IMR-90 (cell line): ENCODE measurements around the gene PSME2. TPM values are rescaled to one million over a fixed set of nuclear protein-coding genes. Genes with fewer than 3 reads are reported as not detected.

ENCODE experiments used
- ATAC-seq: fragments of 200-7000 bp; cut with Tn5 transposase; 2 replicates; pipeline ENCODE4 v1.9.1; 2020; ENCODE audit warnings: low read depth, mild to moderate bottlenecking, moderate library complexity
- BruUV-seq: library from RNA; stranded (reverse); fragments of 400-500 nt; replicated peaks from 2 replicates; lab custom pipeline; 2021; lab: Mats Ljungman, UMichigan
- CTCF ChIA-PET: fragments of 300-600 bp; formaldehyde crosslinking; extraction: SDS; loops from one replicate; lab custom pipeline; 2021; ENCODE audit warnings: antibody characterized with exemption; lab: Yijun Ruan, JAX
- POLR2A ChIA-PET: fragments of 300-600 bp; sonication (Branson Sonifier 250); formaldehyde crosslinking; loops from one replicate; lab custom pipeline; 2022; ENCODE audit warnings: antibody characterized with exemption; ENCODE audit not compliant: unreplicated experiment; lab: Charles Lee
- DNase-seq: peaks from one replicate; pipeline ENCODE4 v3.0.0; 2013
- H2AFZ ChIP-seq: replicated peaks from 2 replicates; pipeline ENCODE3; 2013; ENCODE audit warnings: low read length, mild to moderate bottlenecking; ENCODE audit not compliant: poor library complexity
- H2AK5ac ChIP-seq: 2 replicates; pipeline ENCODE4 v1.6.1; 2013; ENCODE audit warnings: low read depth, low read length, inconsistent platforms
- H2AK9ac ChIP-seq: replicated peaks from 2 replicates; pipeline ENCODE3; 2013; ENCODE audit warnings: mild to moderate bottlenecking, low read depth, low read length, moderate library complexity; ENCODE audit not compliant: poor library complexity
- H2BK120ac ChIP-seq: 2 replicates; pipeline ENCODE4 v1.6.1; 2013; ENCODE audit warnings: low read depth, low read length, inconsistent platforms
- H2BK15ac ChIP-seq: 3 replicates; pipeline ENCODE4 v1.6.1; 2013; ENCODE audit warnings: low read depth, low read length, inconsistent platforms
- H2BK20ac ChIP-seq: 2 replicates; pipeline ENCODE4 v1.6.1; 2013; ENCODE audit warnings: low read depth, mild to moderate bottlenecking, inconsistent platforms, low read length, moderate library complexity
- H2BK5ac ChIP-seq: 2 replicates; pipeline ENCODE4 v1.6.1; 2013; ENCODE audit warnings: mild to moderate bottlenecking, low read depth, low read length, inconsistent platforms; ENCODE audit not compliant: poor library complexity, severe bottlenecking
- H3K14ac ChIP-seq: replicated peaks from 2 replicates; pipeline ENCODE4 v1.6.1; 2013; ENCODE audit warnings: low read depth, low read length, inconsistent platforms
- H3K18ac ChIP-seq: 2 replicates; pipeline ENCODE4 v1.6.1; 2013; ENCODE audit warnings: low read depth, low read length, control low read depth
- H3K23ac ChIP-seq: 2 replicates; pipeline ENCODE4 v1.6.1; 2013; ENCODE audit warnings: low read depth, low read length, inconsistent platforms
- H3K27ac ChIP-seq: 2 replicates; pipeline ENCODE4 v1.5.1; 2013; ENCODE audit warnings: mild to moderate bottlenecking, control low read depth, low read length; ENCODE audit not compliant: insufficient read depth
- H3K27me3 ChIP-seq: 2 replicates; pipeline ENCODE4 v1.6.1; 2013; ENCODE audit warnings: low read length; ENCODE audit not compliant: control insufficient read depth, insufficient read depth
- H3K36me3 ChIP-seq: 2 replicates; pipeline ENCODE4 v1.6.1; 2013; ENCODE audit warnings: low read length, mixed read lengths; ENCODE audit not compliant: control insufficient read depth, insufficient read depth
- H3K4ac ChIP-seq: 2 replicates; pipeline ENCODE4 v1.6.1; 2013; ENCODE audit warnings: low read depth, low read length, inconsistent platforms
- H3K4me1 ChIP-seq: 2 replicates; pipeline ENCODE4 v1.6.1; 2013; ENCODE audit warnings: low read length, mixed read lengths; ENCODE audit not compliant: control insufficient read depth, insufficient read depth
- H3K4me2 ChIP-seq: 2 replicates; pipeline ENCODE4 v1.6.1; 2013; ENCODE audit warnings: low read depth, mild to moderate bottlenecking, control low read depth, low read length, moderate library complexity
- H3K4me3 ChIP-seq: 2 replicates; pipeline ENCODE4 v1.5.1; 2013; ENCODE audit warnings: low read depth, mild to moderate bottlenecking, control low read depth, low read length, moderate library complexity; ENCODE audit not compliant: insufficient read depth
- H3K56ac ChIP-seq: 2 replicates; pipeline ENCODE4 v1.6.1; 2013; ENCODE audit warnings: low read length, inconsistent platforms; ENCODE audit not compliant: insufficient read depth; ENCODE audit errors: extremely low read depth
- H3K79me1 ChIP-seq, 2 experiments: 2 replicates each; pipeline ENCODE4 v1.6.1; 2013; ENCODE audit warnings: low read length in 2 of 2, inconsistent platforms in 1 of 2, low read depth in 1 of 2
- H3K9ac ChIP-seq: 2 replicates; pipeline ENCODE4 v1.6.1; 2013; ENCODE audit warnings: low read depth, low read length, control low read depth
- H3K9me1 ChIP-seq: 2 replicates; pipeline ENCODE4 v1.6.1; 2013; ENCODE audit warnings: low read length, inconsistent platforms; ENCODE audit not compliant: insufficient read depth
- H3K9me3 ChIP-seq: 2 replicates; pipeline ENCODE4 v1.6.1; 2013; ENCODE audit warnings: low read length; ENCODE audit not compliant: control insufficient read depth, insufficient read depth
- H4K20me1 ChIP-seq: 2 replicates; pipeline ENCODE4 v1.6.1; 2013; ENCODE audit warnings: low read length, inconsistent platforms; ENCODE audit not compliant: insufficient read depth
- H4K5ac ChIP-seq: 2 replicates; pipeline ENCODE4 v1.6.1; 2013; ENCODE audit warnings: mild to moderate bottlenecking, low read depth, low read length, control low read depth
- H4K8ac ChIP-seq, 2 experiments: 2 replicates each; pipeline ENCODE4 v1.6.1; 2013; ENCODE audit warnings: low read depth in 2 of 2, low read length in 2 of 2, control low read depth in 1 of 2, inconsistent platforms in 1 of 2
- H4K91ac ChIP-seq: 2 replicates; pipeline ENCODE4 v1.6.1; 2013; ENCODE audit warnings: low read depth, low read length, inconsistent platforms; ENCODE audit not compliant: insufficient read depth
- BHLHE40 ChIP-seq: fragments of 150-350 bp; IDR thresholded peaks from 2 replicates; pipeline ENCODE4 v1.6.1; 2016; ENCODE audit warnings: mild to moderate bottlenecking, low read depth, low read length
- CEBPB ChIP-seq: IDR thresholded peaks from 2 replicates; pipeline ENCODE4 v1.6.1; 2012; ENCODE audit warnings: low read depth, low read length, improper control_type of control experiment
- CHD1 ChIP-seq: IDR thresholded peaks from 2 replicates; pipeline ENCODE4 v1.6.1; 2012; ENCODE audit warnings: low read depth, low read length, improper control_type of control experiment
- MAZ ChIP-seq: IDR thresholded peaks from 2 replicates; pipeline ENCODE4 v1.6.1; 2012; ENCODE audit warnings: low read depth, mild to moderate bottlenecking, low read length, improper control_type of control experiment, moderate library complexity, borderline replicate concordance
- MXI1 ChIP-seq: IDR thresholded peaks from 2 replicates; pipeline ENCODE4 v1.6.1; 2012; ENCODE audit warnings: low read depth, mild to moderate bottlenecking, low read length, moderate library complexity, borderline replicate concordance
- POLR2A ChIP-seq: IDR thresholded peaks from 2 replicates; pipeline ENCODE4 v1.6.1; 2012; ENCODE audit warnings: mild to moderate bottlenecking, low read depth, low read length
- SMC3 ChIP-seq: fragments of 150-350 bp; IDR thresholded peaks from 2 replicates; pipeline ENCODE4 v1.6.1; 2016; ENCODE audit warnings: low read depth, mild to moderate bottlenecking, antibody characterized with exemption, low read length, moderate library complexity
- dilution Hi-C: fragments of 300-500 bp; cut with HindIII; formaldehyde crosslinking; loops from one replicate; pipeline ENCODE4 v1.14.3; 2018; ENCODE audit warnings: low sequenced_read_pairs; ENCODE audit not compliant: unreplicated experiment
- in situ Hi-C: fragments of 300-500 bp; cut with MboI; formaldehyde crosslinking; loops from 3 replicates; pipeline ENCODE4 v1.14.3; 2019; ENCODE audit warnings: low sequenced_read_pairs, inconsistent platforms, mixed read lengths
- intact Hi-C: fragments of 100-400 bp; cut with micrococcal nuclease; formaldehyde crosslinking; loops from 2 replicates; pipeline ENCODE4 v1.10.0; 2022
- polyA plus RNA-seq, 3 experiments: library from polyadenylated mRNA; depleted of rRNA; stranded (reverse); fragments of >200 nt; gene quantifications; 2 replicates each; pipeline ENCODE4 v1.2.3, GENCODE V29; 2012; ENCODE audit warnings: low replicate concordance in 1 of 3
- total RNA-seq: library from RNA; depleted of rRNA; stranded (reverse); fragments of >200 nt; gene quantifications from 2 replicates; pipeline ENCODE4 v1.2.3, GENCODE V29; 2012
- TF ChIP-seq, protein P1 (sequence below): fragments of 150-350 bp; IDR thresholded peaks from 2 replicates; pipeline ENCODE4 v1.6.1; 2016; ENCODE audit warnings: low read depth, mild to moderate bottlenecking, low read length, moderate library complexity, borderline replicate concordance

The PSME2 gene
- total and polyA plus RNA-seq, 2 of the 4 experiments (the other 2 are of a cell fraction) = 104 to 141 TPM

DNA sequence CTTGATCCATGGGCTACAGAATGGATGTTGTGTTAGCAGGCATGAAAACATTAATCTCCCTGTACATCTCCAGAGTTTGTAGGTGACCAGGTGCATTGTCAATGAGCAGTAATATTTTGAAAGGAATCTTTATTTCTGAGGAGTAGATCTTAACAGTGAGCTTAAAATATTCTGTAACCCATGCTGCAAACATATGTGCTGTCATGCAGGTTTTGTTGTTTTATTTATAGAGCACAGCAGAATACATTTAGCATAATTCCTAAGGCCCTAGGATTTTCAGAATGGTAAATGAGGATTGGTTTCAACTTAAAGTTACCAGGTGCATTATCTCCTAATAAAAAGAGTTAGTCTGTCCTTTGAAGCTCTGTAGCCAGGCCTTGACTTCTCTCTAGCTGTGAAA is 19.5 kb downstream of the PSME2 start:
- Histone ChIP-seq H3K36me3 (peaks cover 8% of the 10 kb centered on the region), H2BK20ac (no peak overlapping the region), H3K79me1 (no peaks in the 10 kb centered on the region), H3K9me3 (no peaks in the 10 kb centered on the region), H2BK5ac (no peak overlapping the region), H2BK120ac (no peak overlapping the region), H3K27ac (no peak overlapping the region), H2AFZ (no peak overlapping the region), H3K14ac (no peak overlapping the region), H3K9me1 (no peaks in the 10 kb centered on the region), H4K20me1 (no peaks in the 10 kb centered on the region), H2BK15ac (no peak overlapping the region), H3K56ac (no peak overlapping the region), H3K18ac (no peak overlapping the region), H3K9ac (no peak overlapping the region), H4K5ac (no peak overlapping the region), H2AK9ac (no peak overlapping the region), H3K23ac (no peak overlapping the region), H3K27me3 (no peaks in the 10 kb centered on the region), H4K8ac (no peak overlapping the region), H3K4me1 (no peaks in the 10 kb centered on the region), H4K91ac (no peak overlapping the region), H2AK5ac (no peak overlapping the region), H3K4me3 (no peak overlapping the region), H3K4ac (no peak overlapping the region), H3K4me2 (no peak overlapping the region)
- ChIA-PET POLR2A (interaction anchor here (0.6 kb wide), 1 partner anchor 1302 kb away, joined by 3 read pairs; no protein-coding TSS in a partner anchor), CTCF (interaction anchor here (0.7 kb wide), 1 partner anchor 9 kb away, joined by 3 read pairs; the partner anchor contains the start of gene PSME1)
- DNase-seq = no peak
- intact Hi-C loops (no loop called here), in situ Hi-C loops (loop anchor here (25.0 kb wide), 2 partner anchors 815 to 1040 kb away; partner anchors contain the start of genes ACIN1, BCL2L2, C14orf119 and PABPN1), dilution Hi-C loops (no loop called here)
- no peak for TF ChIP-seq CEBPB
- no peak for TF ChIP-seq CHD1
- no peak for TF ChIP-seq POLR2A
- TF ChIP-seq, protein P1, sequence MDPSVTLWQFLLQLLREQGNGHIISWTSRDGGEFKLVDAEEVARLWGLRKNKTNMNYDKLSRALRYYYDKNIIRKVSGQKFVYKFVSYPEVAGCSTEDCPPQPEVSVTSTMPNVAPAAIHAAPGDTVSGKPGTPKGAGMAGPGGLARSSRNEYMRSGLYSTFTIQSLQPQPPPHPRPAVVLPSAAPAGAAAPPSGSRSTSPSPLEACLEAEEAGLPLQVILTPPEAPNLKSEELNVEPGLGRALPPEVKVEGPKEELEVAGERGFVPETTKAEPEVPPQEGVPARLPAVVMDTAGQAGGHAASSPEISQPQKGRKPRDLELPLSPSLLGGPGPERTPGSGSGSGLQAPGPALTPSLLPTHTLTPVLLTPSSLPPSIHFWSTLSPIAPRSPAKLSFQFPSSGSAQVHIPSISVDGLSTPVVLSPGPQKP = no peak
- TF ChIP-seq BHLHE40 = no peak
- TF ChIP-seq MAZ = no peak
- TF ChIP-seq MXI1 = no peak
- no peak for TF ChIP-seq SMC3
- ATAC-seq = no peak
- BruUV-seq = no TSS peak
